ENCODE data around the gene ME3. TPM values are rescaled to one million over a fixed set of nuclear protein-coding genes. Genes with fewer than 3 reads are reported as not detected.

Gene ME3
- total RNA-seq, 1 donor from 2014 or later = 49.6 TPM

GRCh38 chr11:86594746-86595145 is 77.7 kb downstream of the ME3 start:
- H3K36me3 ChIP-seq = no peaks in the 10 kb centered on the region
- H3K27ac ChIP-seq = peak overlapping the region; percentile 65
- DNase-seq (ENCODE audit: low spot score) = peak; percentile 42
- peaks cover 6% of the 10 kb centered on the region for H3K9me3 ChIP-seq (ENCODE audit: low read depth)
- H3K4me3 ChIP-seq = no peak overlapping the region
- peaks cover 3% of the 10 kb centered on the region for H3K36me3 Mint-ChIP-seq
- H3K9ac ChIP-seq = no peak overlapping the region
- peak overlapping the region; percentile 71 for H3K4me2 ChIP-seq
- peaks cover 26% of the 10 kb centered on the region for H3K9me3 Mint-ChIP-seq
- peaks cover 63% of the 10 kb centered on the region for H3K4me1 ChIP-seq
- no peaks in the 10 kb centered on the region for H3K27me3 ChIP-seq
- no peaks in the 10 kb centered on the region for H4K20me1 ChIP-seq (ENCODE audit: low read depth)
- no peak for TF ChIP-seq CTCF (IDR thresholded peaks at IDR 0.05)
- TF ChIP-seq EZH2phosphoT487 (IDR thresholded peaks at IDR 0.05) = no peak
- TF ChIP-seq EZH2 (IDR thresholded peaks at IDR 0.05) = no peak
- H3K27me3 Mint-ChIP-seq (ENCODE audit: insufficient read depth, low read depth) = peaks cover 7% of the 10 kb centered on the region
- H3K79me2 ChIP-seq (ENCODE audit: low read depth) = peaks cover 36% of the 10 kb centered on the region
- no peak overlapping the region for H2AFZ ChIP-seq (replicated peaks)
- H3K4me3 Mint-ChIP-seq = no peak overlapping the region
- peaks cover 59% of the 10 kb centered on the region for H3F3A ChIP-seq (ENCODE audit: low read depth)
- H3K4me1 Mint-ChIP-seq = peaks cover 60% of the 10 kb centered on the region
- H3K27ac Mint-ChIP-seq = peak overlapping the region; percentile 91

GRCh38 chr11:86593833-86594232 is 78.6 kb downstream of the ME3 start:
- H3K4me1 Mint-ChIP-seq = peaks cover 69% of the 10 kb centered on the region
- peaks cover 20% of the 10 kb centered on the region for H3K9me3 Mint-ChIP-seq

GRCh38 chr11:86592659-86593451 is 79.6 kb downstream of the ME3 start:
- DNase-seq (ENCODE audit: low spot score) = no peak
- peak overlapping the region; percentile 29 for H3K4me2 ChIP-seq

More at GRCh38 chr11:86593833-86594232, 78.6 kb downstream of the ME3 start:
- Mint-ChIP-seq H3K36me3 (peaks cover 3% of the 10 kb centered on the region), H3K4me3 (no peak overlapping the region), H3K27me3 (ENCODE audit: insufficient read depth, low read depth) (peaks cover 7% of the 10 kb centered on the region), H3K27ac (no peak overlapping the region)
- Histone ChIP-seq H3K4me1 (peaks cover 72% of the 10 kb centered on the region), H4K20me1 (ENCODE audit: low read depth) (no peaks in the 10 kb centered on the region), H3F3A (ENCODE audit: low read depth) (peaks cover 68% of the 10 kb centered on the region), H2AFZ (replicated peaks) (no peak overlapping the region), H3K79me2 (ENCODE audit: low read depth) (peaks cover 36% of the 10 kb centered on the region), H3K27me3 (no peaks in the 10 kb centered on the region), H3K9me3 (ENCODE audit: low read depth) (peaks cover 6% of the 10 kb centered on the region), H3K36me3 (no peaks in the 10 kb centered on the region), H3K27ac (no peak overlapping the region), H3K9ac (no peak overlapping the region), H3K4me3 (no peak overlapping the region), H3K4me2 (no peak overlapping the region)
- TF ChIP-seq CTCF (IDR thresholded peaks at IDR 0.05) (no peak), EZH2phosphoT487 (IDR thresholded peaks at IDR 0.05) (no peak), EZH2 (IDR thresholded peaks at IDR 0.05) (no peak)
- DNase-seq (ENCODE audit: low spot score) = no peak

More at GRCh38 chr11:86592659-86593451, 79.6 kb downstream of the ME3 start:
- Histone ChIP-seq H3K36me3 (no peaks in the 10 kb centered on the region), H2AFZ (replicated peaks) (no peak overlapping the region), H3K27ac (peak overlapping the region; percentile 97), H3F3A (ENCODE audit: low read depth) (peaks cover 78% of the 10 kb centered on the region), H4K20me1 (ENCODE audit: low read depth) (no peaks in the 10 kb centered on the region), H3K79me2 (ENCODE audit: low read depth) (peaks cover 36% of the 10 kb centered on the region), H3K9me3 (ENCODE audit: low read depth) (peaks cover 6% of the 10 kb centered on the region), H3K4me3 (no peak overlapping the region), H3K27me3 (no peaks in the 10 kb centered on the region), H3K9ac (no peak overlapping the region), H3K4me1 (peaks cover 77% of the 10 kb centered on the region)
- Mint-ChIP-seq H3K9me3 (peaks cover 16% of the 10 kb centered on the region), H3K4me3 (no peak overlapping the region), H3K27me3 (ENCODE audit: insufficient read depth, low read depth) (peaks cover 7% of the 10 kb centered on the region), H3K4me1 (peaks cover 78% of the 10 kb centered on the region), H3K27ac (peak overlapping the region; percentile 91), H3K36me3 (peaks cover 3% of the 10 kb centered on the region)
- TF ChIP-seq EZH2phosphoT487 (IDR thresholded peaks at IDR 0.05) (no peak), CTCF (IDR thresholded peaks at IDR 0.05) (no peak), EZH2 (IDR thresholded peaks at IDR 0.05) (no peak)

Measured in neural progenitor cell (in vitro differentiated cells).